Medulla oblongata (tissue), 1 donor: Measurements from ENCODE around the gene LTN1.

Experiments used
- DNase-seq: peaks from one replicate; pipeline ENCODE4 v3.0.0-alpha.2; 2015; ENCODE audit errors: extremely low spot score

Gene LTN1

DNA sequence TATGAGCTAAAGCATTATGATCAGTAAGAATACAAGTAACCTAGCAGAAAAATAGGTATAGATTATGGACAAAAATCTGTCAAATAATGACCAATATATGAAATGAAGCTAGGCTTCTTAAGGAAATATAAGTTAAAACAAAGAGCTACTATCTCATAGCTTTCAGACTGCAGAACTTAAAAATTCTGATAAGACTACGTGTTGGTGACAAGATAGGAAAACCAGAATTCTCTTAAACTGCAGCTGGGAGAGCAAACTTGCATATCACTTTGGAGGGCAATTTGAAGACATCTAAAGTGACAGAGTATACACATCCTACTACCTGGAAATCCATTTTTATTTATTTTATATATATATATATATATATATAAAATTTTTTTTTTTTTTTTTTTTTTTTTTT, 65.5 kb downstream of the LTN1 start:
- no peak for DNase-seq

DNA sequence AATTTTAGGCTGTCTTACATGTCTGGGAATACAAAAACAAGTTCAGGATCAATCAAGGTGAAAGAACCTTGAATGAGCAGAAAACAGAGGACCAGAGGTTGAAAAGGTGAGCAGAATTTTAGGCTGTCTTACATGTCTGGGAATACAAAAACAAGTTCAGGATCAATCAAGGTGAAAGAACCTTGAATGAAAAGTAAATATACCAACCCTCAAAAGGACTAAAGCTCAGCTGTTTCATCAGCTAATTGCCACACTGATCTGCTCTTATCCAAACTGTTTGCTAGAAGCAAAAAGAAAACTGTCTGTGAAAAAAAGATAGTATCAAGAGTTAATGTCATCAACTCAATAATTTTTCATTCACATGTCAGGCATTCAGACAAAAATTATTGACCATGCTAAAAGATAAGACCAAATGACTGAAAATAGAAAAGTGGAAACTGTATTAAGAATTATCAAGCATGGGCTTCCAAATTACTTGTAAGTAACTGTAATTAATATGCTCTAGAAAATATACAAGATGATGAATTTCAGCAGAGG, 69.2 kb downstream of the LTN1 start:
- DNase-seq = no peak

DNA sequence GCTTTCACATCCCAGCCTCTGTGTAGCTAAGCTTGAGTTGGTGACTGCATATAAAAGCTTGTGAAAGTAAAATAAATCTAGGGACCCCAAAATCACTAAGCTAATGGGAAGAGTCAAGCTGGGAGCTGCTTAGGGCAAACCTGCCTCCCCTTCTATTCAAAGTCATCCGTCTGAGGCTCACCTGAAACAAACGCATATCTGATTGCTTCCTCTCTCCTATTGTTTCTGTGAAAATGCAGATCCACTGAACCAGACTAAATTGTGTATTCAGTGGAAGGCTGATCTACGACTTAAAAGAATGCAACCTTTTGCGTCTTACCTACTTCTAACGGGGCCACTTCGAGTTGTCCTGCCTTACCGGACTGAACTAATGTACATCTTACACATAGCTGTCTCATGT, 70.3 kb downstream of the LTN1 start:
- DNase-seq = no peak

DNA sequence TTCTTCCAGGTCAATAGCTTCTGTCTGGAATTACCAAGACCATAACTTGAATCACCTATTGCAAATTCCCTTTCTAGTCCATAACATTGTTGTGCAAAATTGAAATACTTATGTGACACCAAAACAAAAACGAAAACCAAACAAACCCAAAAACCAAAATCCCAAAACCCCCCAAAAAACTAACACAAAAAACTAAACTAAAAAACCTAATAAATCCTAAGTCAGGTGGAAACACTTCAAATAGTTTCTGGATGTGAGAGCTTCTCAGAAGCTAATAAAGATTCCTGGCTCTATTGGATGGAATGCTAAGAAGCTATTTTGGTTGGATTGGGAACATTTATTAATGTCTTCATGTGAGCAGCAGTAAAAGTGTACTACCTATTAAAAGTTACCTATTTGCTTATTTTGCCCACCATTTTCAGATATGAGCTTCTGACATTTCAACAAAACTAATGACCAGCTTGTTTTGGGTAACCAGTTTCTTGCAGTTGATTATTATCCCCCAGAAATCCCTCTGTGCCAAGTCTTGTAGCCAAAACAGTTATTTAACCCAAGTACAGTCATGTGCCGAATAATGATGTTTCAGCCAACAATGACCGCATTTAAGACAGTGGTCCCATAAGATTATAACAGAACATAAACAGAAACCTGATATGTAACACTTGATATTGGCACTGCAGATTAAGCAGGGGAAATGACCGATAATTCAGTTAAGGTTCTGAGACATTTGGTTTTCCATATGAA, 76.4 kb downstream of the LTN1 start:
- DNase-seq = no peak

DNA sequence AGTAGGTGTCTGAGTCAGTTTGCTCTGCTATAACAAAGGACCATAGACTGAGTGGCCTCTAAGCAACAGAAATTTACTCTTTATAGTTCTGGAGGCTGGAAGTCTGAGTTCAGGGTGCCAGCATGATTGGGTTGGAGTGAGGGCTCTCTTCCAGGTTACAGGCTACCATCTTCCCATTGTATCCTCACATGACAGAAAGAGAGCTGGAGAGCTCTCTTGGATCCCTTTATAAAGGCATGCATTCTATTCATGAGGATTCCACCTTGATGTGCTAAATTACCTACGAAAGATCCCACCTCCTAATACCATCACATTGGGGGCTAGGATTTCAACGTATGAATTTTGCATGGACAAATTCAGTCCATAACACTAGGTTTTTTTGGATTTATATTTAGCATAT, 79.6 kb downstream of the LTN1 start:
- no peak for DNase-seq

DNA sequence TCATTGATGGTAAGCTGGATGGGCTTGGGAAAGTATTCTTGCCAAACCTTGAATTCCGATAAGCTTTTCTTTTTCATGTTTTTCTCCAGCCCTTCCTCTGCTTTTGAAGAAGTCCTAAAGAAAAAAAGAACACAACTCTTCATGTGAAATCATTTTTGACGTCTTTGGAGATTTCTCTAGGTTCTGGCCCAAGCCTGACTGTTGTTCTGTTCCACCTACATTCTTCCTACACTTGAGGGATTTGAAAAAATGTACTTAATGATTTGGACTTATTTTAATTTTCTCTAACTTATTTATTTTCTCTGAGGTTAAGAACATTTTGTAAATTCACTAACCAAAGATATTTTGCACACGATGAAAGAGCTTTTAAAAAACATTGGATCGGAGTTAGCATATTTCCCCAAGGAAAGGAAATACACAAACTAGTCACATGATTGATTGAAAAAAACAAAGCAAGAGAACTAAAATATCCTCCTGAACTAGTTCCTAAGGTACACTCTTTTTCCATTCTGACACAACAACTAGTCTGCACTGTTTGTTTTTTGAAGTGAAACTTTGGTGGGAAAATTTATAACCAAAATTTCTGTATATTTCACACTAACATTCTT, 82.3 kb downstream of the LTN1 start:
- DNase-seq = no peak

DNA sequence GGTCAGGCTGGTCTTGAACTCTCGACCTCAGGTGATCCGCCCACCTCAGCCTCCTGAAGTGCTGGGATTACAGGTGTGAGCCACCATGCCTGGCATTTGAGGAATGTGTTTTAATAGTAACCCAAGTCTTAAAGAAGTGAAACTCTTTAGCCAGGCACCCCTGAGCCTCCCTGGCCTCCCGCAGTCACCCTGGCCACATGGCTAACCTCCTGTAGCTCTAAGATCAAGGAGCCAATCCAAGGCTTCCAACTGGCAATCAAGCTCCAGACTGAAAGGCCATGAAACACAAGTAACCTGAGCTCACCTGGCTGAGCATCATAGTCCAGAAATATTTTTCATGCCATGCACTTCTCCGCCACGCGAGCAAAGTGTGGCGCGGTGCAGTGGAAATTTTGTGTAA, 84.3 kb downstream of the LTN1 start:
- DNase-seq = no peak

DNA sequence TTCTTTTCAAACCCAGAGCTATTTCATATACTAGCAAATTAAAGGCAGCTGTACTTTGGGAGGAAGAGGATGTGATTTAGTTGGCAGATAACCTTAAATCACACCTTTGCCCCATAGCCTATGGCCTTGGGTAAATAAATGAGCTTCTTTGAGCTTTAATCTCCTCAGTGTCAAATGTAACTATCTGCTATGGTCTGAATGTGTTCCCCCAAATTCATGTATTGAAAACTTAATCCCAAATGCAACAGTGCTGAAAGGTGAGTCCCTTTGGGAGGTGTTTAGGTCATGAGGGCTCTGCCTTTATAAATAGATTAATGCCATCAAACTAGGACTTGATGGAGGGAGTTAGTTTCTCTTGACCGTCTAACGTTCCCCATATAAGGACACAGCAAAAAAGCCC, 85.8 kb downstream of the LTN1 start:
- DNase-seq = no peak

DNA sequence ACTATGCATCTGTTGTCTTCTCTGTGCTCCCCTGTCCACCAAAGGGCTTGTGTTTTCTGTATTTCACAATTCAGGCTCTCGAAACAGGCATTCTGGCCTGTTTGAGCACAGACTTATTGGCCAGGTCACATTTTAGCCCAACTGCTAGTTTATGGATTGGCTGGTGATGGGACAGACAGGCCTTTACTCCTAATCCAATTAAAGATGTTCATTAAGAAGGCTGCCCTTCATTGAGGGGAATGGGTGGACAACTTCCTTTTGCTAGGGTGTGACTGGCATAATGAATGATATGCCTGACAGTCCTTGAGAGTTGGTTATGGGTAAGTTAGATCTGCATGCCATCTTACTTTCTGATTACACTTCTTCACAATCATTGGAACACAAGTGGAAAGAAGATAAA, 86.4 kb downstream of the LTN1 start:
- no peak for DNase-seq

DNA sequence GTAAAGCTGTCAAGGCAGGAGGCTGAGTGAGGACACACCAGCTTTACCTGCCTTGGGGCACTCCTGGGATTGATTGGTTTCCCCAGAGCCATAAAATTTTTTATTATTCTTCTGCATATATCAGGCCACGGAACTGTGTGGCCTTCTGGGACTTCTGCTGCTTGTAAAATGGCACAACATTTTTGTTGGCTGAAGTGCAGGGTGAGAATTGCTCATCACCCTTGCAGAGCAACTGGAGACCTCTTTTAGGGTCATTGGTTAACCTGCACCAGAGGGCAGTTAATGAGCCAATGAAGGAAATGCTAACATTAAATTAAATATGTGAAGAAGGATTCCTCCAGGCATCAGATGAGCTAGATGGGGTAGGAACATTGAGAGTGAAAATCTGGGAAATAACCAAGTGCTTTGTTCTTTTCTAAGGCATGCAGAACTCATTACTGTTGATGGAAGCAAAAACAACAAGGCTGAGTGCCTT, 87.7 kb downstream of the LTN1 start:
- no peak for DNase-seq

DNA sequence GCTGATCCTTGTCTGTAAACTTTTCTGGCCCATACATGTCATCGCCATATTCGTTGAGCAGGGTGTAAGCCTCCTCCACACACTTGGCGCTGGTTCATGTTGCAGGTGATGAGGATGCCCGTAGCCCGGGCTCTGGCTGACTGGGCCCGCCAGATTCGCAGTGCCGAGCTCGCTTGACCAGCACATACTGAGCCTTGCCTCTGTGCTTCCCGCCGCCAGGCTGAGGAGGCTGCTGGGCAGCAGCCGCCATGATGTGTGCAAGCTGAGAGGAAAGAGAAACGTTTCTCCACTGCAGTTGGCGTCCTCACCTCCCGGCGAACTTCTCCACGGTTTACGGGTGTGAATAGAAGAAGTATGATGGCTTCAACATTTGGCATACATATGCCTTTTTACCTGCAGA, 89.2 kb downstream of the LTN1 start:
- DNase-seq = no peak

DNA sequence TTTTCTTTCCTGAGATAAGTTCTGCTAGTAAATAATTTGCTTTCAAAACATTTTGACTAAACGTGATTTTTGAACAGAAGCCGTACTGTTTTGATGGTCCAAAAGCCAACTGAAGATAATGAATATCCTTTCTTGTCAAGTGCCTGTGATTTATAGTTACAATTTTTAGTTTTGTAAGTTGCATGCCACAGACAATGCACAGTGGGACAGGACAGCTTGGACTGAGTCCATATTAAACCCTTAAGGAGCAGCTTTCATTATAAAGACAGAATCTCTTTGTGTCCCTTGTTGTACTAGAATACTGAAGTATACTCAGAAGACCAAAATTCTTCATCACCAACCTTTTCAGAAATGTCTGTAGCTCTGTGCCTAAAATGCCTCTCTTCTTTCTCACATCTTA, 92.2 kb downstream of the LTN1 start:
- no peak for DNase-seq

DNA sequence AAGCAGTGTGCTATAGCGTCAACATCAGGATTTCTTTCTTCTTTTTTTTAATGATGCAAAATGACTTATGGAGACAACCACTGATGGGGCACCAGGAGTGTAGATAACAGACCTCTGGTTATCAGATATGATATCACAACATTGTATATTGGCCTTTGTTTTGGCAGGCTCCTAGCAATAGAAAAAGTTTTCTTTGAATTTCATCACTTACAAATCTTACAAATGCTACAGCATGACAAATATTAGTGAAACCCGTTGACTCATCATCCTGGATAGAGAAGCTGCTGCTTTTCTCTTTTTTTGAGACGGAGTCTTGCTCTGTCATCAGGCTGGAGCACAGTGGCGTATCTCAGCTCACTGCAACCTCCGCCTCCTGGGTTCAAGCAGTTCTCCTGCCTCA, 92.9 kb downstream of the LTN1 start:
- DNase-seq = no peak

DNA sequence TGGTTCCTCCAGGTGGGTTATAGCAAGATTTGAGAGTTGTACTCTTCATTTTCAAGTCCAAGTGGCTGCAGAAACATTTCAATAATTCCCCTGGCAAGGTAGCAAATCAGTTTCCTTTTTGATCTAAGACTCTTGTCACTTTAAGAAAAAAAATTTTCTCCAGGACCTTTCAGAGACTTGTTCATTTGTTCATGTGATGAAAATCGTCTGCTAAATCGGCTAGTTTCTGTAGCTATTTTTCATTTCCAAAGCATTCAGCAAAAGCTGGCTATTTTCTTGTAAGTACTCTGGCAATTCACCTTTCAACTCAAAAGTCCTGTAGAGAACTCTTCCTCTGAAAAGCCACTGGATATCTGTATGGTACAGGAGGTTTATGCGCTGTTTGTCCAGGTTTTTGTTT, 93.5 kb downstream of the LTN1 start:
- no peak for DNase-seq

DNA sequence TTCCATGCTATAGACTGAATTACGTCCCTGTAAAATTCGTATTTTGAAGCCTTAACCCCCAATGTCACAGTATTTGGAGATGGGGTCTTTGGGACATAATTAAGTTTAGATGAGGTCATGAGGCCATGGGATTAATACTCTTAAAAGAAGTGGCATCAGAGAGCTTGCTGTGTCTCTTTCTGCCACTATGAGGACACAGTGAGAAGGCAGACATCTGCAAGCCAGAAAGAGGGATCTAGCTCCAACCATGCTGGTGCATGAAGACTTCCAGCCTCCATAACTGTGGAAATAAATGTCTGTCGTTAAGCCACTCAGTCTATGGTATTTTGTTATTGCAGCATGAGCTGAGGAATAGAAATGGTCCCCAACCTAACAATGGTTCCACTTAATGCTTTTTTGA, 99.0 kb downstream of the LTN1 start:
- DNase-seq = no peak

DNA sequence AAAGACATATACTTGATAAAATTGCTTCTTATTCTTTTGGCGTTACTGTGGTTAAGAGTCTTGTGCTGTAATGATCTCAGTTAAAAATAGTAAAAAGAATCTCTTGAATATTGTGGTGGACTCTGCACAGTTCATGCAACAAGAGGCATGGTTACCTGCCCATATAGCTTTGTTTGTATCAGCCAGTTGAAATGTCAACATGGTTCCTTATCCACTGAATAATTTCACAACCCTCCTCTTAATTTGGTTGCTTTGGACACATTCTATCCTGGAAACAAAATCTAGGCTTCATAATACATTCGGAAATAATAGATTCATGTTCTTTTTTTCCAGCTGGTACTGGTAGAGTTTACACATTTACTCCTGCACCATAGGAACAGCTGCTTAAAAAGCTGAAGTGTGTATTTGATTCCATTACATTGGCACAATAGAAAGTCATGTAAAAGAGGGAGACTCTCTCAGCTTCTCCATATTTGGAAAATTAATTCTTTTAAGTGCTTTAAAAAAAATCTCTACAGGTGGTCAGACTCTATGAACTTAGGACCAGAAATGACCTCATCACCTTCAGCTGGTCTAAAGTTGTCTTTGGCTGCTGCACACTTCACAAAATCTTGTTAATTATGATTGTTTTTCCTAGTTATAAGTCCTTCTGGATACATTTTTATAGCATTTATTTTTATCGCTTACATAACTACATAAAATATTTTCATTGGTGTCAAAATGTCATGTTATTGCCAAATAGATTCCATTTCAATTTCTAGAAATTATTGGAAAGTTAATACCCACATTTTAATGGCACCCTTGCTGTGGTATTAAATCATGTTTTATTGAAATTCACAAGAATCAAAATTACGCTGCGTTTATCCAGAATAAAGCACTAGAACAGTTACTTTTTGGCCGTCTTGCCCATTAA, 100.2 kb downstream of the LTN1 start:
- no peak for DNase-seq

DNA sequence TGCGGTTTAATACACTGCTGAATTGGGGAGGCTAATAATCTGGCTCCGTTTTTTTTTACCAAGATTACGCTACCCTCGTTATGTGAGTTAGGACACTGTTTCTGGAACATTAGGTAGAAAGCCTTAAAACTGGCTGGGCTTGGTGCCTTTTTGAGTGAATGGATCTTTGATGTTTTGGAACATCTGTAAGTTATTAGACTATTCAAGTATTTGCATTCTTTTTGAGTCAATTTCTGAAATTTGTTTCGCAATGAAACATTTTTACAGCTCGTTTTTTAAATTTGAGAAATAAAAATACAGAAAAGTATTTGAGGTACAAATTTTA, 106.9 kb downstream of the LTN1 start:
- DNase-seq = peak; percentile 6

DNA sequence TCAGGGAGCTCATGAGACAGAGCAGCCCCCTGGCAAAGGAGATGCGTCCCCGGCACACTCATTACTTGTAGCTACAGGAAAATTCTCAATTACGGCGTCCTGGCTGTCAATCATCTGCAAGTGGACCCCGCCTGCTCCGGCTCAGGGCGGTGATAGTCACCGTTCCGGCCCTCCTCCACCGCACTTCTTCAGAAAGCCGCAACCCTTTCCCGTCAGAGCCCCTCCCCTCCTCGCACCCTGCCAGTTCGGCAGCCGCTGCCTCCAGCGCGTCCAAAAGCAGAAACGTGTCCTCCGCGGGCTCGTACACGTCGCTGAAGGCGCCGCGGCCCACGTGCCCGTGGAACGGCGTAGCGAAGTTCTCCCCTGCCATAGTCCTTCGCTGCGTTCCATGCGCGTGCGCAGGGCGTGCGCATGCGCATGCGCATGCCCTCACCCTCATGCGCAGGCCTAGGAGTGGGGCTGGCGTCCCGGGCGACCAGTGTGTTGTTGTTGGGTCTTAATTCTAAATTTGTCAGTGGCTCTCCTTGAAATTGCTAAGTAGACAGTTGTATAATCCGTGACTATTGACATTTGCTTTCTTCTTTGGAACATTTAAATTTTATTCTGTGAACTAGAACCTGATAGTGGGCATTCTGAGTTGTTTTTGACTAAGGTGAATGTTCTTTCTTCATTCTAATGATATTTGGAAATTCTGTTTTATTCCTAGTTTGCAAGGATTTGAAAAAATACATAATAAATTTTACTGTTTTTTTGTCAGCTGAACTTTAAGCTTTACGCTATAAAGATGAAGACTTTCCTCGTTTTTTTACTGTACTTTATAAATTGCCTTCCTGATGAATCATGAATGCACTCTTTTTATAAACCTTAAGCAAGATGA, 107.5 kb downstream of the LTN1 start:
- peak; percentile 93 for DNase-seq

DNA sequence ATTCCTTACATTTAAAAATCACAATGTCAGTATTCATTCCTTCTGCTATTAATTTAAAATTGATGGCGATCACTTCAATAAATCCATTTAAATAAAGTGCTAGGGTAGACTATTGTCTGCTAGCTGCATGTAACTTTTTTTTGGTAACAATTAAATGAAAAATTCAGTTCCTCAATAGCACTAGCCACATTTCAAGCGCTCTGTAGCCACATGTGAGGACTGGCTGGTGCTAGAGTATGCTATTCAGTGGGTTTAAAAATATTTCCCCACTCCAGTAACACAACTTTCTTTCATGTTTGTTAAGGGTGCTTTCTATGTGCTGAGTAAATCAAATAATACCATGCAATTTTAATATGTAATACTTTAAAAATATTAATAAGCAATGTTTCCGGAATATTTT, 108.2 kb downstream of the LTN1 start:
- peak; percentile 38 for DNase-seq

DNA sequence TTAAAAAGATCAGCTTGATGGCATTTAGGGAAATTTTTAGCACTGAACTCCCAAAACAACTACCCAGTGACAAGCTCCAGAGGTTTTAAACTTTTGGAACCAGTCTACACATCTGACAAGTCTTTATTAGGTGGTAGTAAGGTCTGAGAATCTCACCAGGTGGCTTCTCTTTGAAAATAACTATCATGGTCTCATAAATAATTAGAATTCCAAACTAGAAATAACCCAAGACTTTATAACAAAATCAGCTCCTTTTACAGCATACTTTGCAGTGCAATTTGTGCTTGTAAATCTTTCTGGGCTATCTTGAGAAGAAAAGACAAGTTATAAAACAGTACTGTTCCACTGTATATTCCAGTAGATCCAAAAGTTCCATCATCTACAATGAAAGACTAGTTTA, 108.7 kb downstream of the LTN1 start:
- DNase-seq = peak; percentile 9

DNA sequence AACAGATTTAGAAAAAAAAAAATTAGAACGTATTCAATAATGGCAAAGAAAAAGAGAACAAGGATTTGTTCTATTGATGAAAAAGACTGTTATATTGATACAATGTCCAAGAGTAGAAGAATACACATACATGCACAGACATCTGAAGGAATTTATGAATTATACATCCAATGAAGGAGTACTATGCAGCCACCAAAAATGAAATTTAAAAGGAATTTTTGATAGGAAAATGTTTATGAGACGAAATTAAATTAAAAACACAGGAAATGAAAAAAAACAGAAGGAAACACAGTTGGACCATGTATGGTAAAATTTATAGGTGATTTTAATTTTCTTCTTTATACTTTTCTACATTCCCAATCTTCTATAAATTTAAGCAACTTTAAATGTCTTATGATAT, 110.3 kb downstream of the LTN1 start:
- no peak for DNase-seq
